GM12874 (cell line): ENCODE measurements around the gene NOX4.

Experiments
- TF ChIP-seq, protein P1 (sequence below): IDR thresholded peaks from 2 replicates; pipeline ENCODE4 v1.5.1; 2011; ENCODE audit warnings: low read depth, mild to moderate bottlenecking, control low read depth, low read length, moderate library complexity; ENCODE audit not compliant: insufficient read depth

NOX4 gene

DNA sequence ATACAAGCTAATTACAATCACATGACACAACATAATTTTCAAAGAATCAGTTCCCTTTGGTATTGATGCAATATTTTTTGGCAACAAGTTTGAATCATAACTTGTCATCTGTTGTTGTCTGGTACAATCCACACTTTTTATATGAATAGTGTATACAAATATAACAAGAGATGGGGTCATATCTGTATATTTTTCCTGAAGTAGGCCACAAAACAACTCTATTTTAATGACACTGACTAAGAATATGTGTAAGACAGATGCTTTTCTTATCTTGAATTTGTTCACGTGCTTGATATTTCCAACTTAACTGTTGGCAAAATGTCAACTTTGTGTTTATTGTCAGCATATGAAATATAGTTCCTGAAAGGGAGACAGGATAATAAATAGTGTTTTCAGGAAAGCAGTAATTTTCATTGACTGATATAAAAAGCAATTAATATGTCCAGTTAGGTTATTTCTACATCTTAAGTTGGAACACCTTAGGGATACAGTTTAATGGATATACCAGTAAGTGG, 27.9 kb downstream of the NOX4 start:
- TF ChIP-seq, protein P1, sequence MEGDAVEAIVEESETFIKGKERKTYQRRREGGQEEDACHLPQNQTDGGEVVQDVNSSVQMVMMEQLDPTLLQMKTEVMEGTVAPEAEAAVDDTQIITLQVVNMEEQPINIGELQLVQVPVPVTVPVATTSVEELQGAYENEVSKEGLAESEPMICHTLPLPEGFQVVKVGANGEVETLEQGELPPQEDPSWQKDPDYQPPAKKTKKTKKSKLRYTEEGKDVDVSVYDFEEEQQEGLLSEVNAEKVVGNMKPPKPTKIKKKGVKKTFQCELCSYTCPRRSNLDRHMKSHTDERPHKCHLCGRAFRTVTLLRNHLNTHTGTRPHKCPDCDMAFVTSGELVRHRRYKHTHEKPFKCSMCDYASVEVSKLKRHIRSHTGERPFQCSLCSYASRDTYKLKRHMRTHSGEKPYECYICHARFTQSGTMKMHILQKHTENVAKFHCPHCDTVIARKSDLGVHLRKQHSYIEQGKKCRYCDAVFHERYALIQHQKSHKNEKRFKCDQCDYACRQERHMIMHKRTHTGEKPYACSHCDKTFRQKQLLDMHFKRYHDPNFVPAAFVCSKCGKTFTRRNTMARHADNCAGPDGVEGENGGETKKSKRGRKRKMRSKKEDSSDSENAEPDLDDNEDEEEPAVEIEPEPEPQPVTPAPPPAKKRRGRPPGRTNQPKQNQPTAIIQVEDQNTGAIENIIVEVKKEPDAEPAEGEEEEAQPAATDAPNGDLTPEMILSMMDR: no peak

DNA sequence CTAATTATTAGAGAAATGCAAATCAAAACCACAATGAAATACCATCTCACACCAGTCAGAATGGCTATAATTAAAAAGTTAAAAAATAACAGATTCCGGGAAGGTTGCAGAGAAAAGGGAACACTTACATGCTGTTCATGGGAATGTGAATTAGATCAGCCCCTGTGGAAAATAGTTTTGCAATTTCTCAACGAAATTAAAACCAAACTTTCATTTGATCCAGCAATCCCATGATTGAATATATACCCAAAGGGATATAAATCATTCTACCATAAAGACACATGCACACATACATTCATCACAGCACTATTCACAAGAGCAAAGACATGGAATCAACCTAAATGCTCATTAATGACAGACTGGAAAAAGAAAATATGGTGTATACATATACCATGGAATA, 32.5 kb downstream of the NOX4 start:
- TF ChIP-seq, protein P1: no peak

DNA sequence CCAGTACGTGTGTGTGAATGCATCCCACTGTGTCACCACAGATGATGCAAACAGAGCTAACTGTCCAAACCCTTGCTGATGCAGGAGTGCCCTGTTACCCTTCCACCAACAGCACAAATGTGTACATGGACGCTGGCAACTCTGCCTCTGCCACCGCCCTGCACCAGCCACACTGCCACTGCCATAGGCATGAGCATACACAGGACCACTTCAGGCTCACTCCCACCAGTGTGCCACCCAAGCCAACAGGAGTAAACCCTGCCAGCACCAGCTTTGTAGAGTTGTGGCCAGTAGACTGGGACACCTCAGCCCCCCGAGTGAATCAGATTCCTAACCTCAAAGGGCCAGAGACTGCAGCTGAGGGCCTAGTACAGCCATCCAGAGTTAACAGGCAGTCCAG, 34.0 kb downstream of the NOX4 start:
- TF ChIP-seq, protein P1: no peak

DNA sequence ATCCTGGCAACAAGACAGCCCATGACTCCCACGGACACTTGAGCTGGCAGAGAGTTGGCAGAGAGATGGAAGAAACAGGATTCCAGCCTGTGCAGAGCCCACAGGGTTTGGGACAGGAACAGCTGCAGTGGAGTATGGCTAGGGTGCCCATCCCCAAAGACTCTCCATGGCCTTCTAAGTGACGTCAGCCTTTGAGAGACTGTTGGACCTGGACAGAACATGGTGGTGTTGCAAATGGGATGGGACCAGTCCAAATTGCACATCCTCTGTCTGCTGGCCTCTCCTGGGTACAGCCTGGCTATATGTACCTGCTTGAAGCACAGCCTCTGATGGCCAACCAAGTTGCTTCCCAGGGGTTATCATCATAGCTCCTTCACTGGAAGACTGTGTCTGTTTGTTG, 34.5 kb downstream of the NOX4 start:
- TF ChIP-seq, protein P1: no peak

DNA sequence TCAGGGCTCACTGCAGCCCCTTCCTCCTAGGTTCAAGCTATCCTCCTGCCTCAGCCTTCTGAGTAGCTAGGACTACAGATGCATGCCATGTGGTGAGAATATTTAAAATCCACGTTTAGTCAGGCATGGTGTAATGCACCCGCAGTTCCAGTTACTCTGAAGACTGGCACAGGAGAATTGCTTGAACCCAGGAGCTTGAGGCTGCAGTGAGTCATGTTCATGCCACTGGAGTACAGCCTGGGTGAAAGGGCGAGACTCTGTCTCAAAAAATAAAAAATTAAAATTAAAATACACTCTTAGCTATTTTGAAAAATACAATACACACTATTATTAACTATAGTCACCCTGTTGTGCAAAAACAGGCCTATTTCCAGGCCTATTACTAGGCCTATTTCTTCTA, 38.4 kb downstream of the NOX4 start:
- TF ChIP-seq, protein P1: no peak

DNA sequence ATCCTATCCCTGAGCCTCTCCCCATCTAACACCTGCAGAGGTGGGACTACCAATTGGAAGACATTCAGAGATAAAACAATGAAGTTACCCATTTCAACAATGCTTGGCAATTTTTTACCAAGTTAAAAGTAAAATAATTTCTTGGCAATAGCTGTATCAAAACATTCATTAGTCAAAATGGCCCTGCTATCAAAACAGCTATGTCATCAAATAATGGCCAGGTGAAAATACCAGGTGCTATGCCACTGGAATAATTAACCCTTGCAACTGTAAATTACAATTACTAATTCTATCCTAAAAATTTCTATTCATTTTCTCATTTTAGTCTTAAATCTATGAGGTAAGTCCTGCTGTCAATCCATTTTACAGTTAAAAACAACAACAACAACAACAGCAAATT, 43.3 kb downstream of the NOX4 start:
- TF ChIP-seq, protein P1: no peak

DNA sequence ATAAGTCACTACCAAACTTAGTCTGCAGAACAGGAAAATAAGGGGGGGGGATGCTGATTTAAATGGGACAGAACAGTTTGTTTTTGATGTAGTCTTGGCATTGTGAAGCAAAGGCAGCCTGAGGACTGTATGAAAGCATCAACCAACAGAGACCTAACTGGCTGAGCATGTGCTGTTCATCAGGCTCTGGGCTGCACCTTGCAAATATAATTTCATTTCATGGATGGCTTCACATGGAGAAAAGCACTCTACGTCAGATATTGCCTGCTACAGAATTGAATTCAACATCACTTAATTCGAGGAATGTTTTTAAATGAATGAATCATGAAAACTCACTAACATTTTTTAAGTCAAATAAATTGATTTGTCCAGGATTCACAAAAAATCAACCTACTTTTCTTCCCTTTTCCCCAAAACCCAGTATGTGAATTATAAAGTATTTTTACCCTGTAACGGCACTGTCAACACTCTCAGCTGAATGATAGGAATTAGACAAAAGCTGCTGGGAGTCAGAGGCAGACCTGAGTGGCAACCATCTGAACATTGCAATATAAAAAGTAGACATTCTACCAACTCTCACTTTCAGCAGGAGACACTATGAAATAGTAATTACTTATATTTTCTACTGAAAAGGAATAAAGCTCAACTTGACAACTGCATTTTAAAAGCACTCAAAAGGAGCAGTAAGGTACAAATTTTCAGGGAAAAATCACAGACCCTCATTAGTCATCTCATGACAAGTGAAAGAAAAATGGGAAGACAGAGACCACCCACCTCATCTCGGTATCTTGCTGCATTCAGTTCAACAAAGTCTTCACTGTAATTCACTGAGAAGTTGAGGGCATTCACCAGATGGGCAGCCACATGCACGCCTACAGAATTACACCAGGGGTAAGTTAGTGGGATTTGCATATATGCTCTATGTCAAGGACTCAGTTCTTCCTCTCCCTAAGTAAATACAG, 47.5 kb downstream of the NOX4 start:
- TF ChIP-seq, protein P1: no peak
